ENCODE results near the gene DDN.

DDN gene

GRCh38 chr12:48980389-48980952 is 18.7 kb downstream of the DDN start:
- peak; percentile 51 for DNase-seq

GRCh38 chr12:48979602-48980388 is 19.4 kb downstream of the DDN start:
- peak; percentile 61 for DNase-seq

- no peak for DNase-seq
Observed at GRCh38 chr12:48978741-48979601, 20.2 kb downstream of the DDN start.

GRCh38 chr12:48978291-48978740 is 20.9 kb downstream of the DDN start, which contains the start of gene WNT1:
WNT1 (plus strand) TSS chr12:48978322; CDS start chr12:48978651, 329 bp downstream.
- DNase-seq, result peak; percentile 25

GRCh38 chr12:48977290-48978281 is 21.6 kb downstream of the DDN start:
- peak; percentile 86 for DNase-seq

GRCh38 chr12:48973941-48974673 is 25.1 kb downstream of the DDN start:
- peak; percentile 42 for DNase-seq

GRCh38 chr12:48973531-48973930 is 25.6 kb downstream of the DDN start:
- no peak for DNase-seq

- no peak for DNase-seq
Observed at GRCh38 chr12:48972952-48973483, 26.2 kb downstream of the DDN start.

GRCh38 chr12:48972213-48972951 is 26.8 kb downstream of the DDN start:
- peak; percentile 17 for DNase-seq

- no peak for DNase-seq
Observed at GRCh38 chr12:48970702-48971334, 28.4 kb downstream of the DDN start.

GRCh38 chr12:48969833-48970701 is 29.1 kb downstream of the DDN start:
- DNase-seq, result peak; percentile 49

GRCh38 chr12:48969160-48969771 is 29.9 kb downstream of the DDN start:
- DNase-seq, result no peak

- no peak for DNase-seq
Observed at GRCh38 chr12:48968467-48968866, 30.7 kb downstream of the DDN start.

- no peak for DNase-seq
Observed at GRCh38 chr12:48967991-48968390, 31.2 kb downstream of the DDN start.

- DNase-seq, result no peak
Observed at GRCh38 chr12:48966177-48966895, 32.8 kb downstream of the DDN start.

- DNase-seq, result no peak
Observed at GRCh38 chr12:48965298-48965838, 33.8 kb downstream of the DDN start.

GRCh38 chr12:48961801-48962200 is 37.4 kb downstream of the DDN start:
- DNase-seq, result no peak

All from CD4-positive, alpha-beta T cell treated with Interleukin-17A for 1 hour (primary cell).